Mesothelial cell of epicardium (in vitro differentiated cells): ENCODE data around the gene DNAAF8. TPM values are rescaled to one million over a fixed set of nuclear protein-coding genes. Genes with fewer than 3 reads are reported as not detected.

Experiments
- DNase-seq, 2 experiments: peaks; one replicate each; pipeline ENCODE4 v3.0.0; 2021; ENCODE audit warnings: low spot score in 2 of 2; ENCODE audit not compliant: unreplicated experiment in 2 of 2
- H3K27ac Mint-ChIP-seq: 2 replicates; pipeline ENCODE4 v1.8.0; 2021; ENCODE audit warnings: mixed read lengths
- H3K27me3 Mint-ChIP-seq: 2 replicates; pipeline ENCODE4 v1.8.0; 2021; ENCODE audit warnings: low read depth, mixed read lengths
- H3K36me3 Mint-ChIP-seq: 2 replicates; pipeline ENCODE4 v1.8.0; 2021; ENCODE audit warnings: mixed read lengths
- H3K4me1 Mint-ChIP-seq: 2 replicates; pipeline ENCODE4 v1.8.0; 2021; ENCODE audit warnings: mixed read lengths
- H3K4me3 Mint-ChIP-seq: 2 replicates; pipeline ENCODE4 v1.8.0; 2021; ENCODE audit warnings: mild to moderate bottlenecking, moderate library complexity, mixed read lengths
- H3K9me3 Mint-ChIP-seq: 2 replicates; pipeline ENCODE4 v1.8.0; 2021; ENCODE audit warnings: mixed read lengths
- CTCF ChIP-seq: fragments of 200-600 bp; sonication (generic); IDR thresholded peaks from one replicate; pipeline ENCODE4 v1.5.0; 2021; ENCODE audit warnings: antibody characterized with exemption; ENCODE audit not compliant: unreplicated experiment
- total RNA-seq: library from RNA; stranded (reverse); gene quantifications from 3 replicates; pipeline ENCODE4 v1.2.1, GENCODE V29; 2021

DNAAF8 gene
- total RNA-seq, 1 donor from 2014 or later: 0.45 TPM

- Mint-ChIP-seq H3K27ac (no peak overlapping the region), H3K9me3 (no peaks in the 10 kb centered on the region), H3K27me3 (no peaks in the 10 kb centered on the region), H3K4me3 (no peak overlapping the region), H3K4me1 (peaks cover 7% of the 10 kb centered on the region), H3K36me3 (peaks cover 21% of the 10 kb centered on the region)
- no peak for TF ChIP-seq CTCF
- DNase-seq: no peak
Observed at GRCh38 chr16:4729876-4730275, 4.5 kb upstream of the DNAAF8 start.

DNA sequence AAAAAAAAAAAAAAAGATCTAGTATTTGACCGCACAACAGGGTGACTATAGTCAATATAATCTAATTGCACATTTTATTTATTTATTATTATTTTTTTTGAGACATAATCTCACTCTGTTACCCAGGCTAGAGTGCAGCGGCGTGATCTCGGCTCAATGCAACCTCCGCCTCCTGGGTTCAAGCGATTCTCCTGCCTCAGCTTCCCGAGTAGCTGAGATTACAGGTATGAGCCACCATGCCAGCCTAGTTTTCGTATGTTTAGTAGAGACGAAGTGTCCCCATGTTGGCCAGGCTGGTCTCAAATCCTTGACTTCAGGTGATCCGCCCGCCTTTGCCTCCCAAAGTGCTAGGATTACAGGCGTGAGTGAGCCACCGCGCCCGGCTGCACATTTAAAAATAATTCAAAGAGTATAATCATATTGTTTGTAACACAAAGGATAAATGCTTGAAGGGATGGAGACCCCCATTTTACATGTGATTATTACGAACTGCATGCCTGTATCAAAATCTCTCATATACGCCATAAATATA is 1.1 kb upstream of the DNAAF8 start:
- no peak for DNase-seq
- Mint-ChIP-seq H3K9me3 (no peaks in the 10 kb centered on the region), H3K4me1 (peaks cover 13% of the 10 kb centered on the region), H3K4me3 (peak overlapping the region; percentile 93), H3K36me3 (peaks cover 15% of the 10 kb centered on the region), H3K27ac (peak overlapping the region; percentile 94), H3K27me3 (no peaks in the 10 kb centered on the region)
- TF ChIP-seq CTCF: no peak

DNA sequence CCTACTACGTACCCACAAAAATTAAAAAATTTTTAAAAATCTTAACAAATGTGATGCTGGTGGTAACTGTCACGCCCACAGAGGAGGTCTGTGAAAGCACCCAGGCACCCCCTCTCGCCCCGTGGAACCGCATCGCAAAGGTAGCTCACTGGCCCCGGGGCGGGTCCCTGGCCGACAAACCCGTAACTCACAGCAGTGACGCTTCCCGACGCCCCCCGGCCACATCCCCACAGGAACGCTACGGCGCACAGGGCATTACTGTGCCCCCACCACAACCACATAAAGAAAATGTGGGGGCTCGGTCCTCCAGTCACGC is 632 bp upstream of the DNAAF8 start:
- Mint-ChIP-seq H3K36me3 (peaks cover 11% of the 10 kb centered on the region), H3K4me3 (peak overlapping the region; percentile 93), H3K9me3 (no peaks in the 10 kb centered on the region), H3K4me1 (peaks cover 13% of the 10 kb centered on the region), H3K27ac (peak overlapping the region; percentile 94), H3K27me3 (no peaks in the 10 kb centered on the region)
- no peak for DNase-seq
- no peak for TF ChIP-seq CTCF

DNA sequence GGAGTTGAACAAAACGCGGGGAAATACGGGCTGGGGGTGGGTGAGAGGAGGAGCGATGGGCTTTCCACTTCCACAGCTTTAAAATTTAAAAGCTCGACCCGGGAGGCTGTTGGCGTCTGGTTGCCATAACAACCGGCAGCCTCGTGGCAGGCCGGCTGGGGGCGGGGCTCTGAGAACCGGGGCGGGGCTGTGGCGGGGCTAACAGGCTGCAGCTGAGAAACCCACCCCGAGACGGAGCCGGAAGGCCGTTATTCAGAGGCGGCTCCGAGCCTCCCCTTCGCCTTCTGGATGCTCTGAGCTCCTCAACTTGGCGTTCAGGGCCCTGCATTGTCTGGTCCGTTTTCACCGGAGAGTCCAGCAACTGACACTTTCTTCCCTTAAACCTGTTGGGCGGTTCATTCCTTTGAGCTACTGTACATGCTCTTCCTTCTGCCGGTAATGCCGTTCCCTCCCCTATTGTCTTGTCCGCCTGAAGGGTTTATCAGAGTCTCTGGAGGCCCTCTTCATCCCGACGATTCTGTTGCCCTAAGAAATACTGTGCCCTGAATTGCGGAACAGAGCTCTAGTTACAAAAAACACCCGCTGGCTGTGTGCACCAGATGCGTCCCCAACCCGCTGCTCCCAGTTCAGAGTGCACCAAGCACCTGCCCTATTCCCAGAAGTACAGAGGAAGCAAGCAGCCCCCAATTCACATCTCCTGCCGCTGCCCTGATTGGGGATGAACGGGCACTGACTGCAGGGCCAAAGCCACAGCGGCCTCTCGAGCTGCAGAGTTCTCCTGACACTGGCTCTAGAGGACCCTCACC is 596 bp downstream of the DNAAF8 start:
- H3K4me1 Mint-ChIP-seq: peaks cover 13% of the 10 kb centered on the region
- TF ChIP-seq CTCF: no peak
- H3K9me3 Mint-ChIP-seq: no peaks in the 10 kb centered on the region
- H3K4me3 Mint-ChIP-seq: peak overlapping the region; percentile 93
- H3K27ac Mint-ChIP-seq: peak overlapping the region; percentile 99
- no peaks in the 10 kb centered on the region for H3K27me3 Mint-ChIP-seq
- DNase-seq: peak; percentile 89 to 94
- H3K36me3 Mint-ChIP-seq: peaks cover 4% of the 10 kb centered on the region

DNA sequence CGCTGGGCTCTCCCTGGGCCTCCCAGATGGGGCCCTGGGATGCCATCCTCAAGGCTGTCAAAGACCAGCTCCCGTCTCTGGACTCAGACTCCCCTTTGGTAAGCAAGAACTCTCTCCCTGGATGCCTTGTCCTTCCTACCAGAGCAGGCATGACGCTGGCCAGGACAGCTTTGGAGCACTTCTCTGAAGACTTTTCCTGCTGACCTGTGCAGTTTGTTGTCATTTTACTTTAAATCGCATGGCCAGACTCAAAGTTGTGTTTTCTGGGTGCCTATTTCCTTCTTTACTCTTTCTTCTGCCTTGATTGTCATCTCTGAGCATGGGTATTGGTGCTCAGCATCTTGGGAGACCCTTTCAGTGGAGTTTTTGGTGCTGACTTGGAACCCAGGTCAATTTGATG is 2.2 kb downstream of the DNAAF8 start:
- Mint-ChIP-seq H3K9me3 (no peaks in the 10 kb centered on the region), H3K4me1 (peaks cover 13% of the 10 kb centered on the region), H3K27me3 (no peaks in the 10 kb centered on the region), H3K36me3 (no peaks in the 10 kb centered on the region), H3K27ac (no peak overlapping the region), H3K4me3 (peak overlapping the region; percentile 20)
- DNase-seq: no peak
- TF ChIP-seq CTCF: no peak
